GM19455 (cell line): ENCODE data around the gene PCDH15.

ENCODE experiments used
- ATAC-seq: cut with Tn5 transposase; IDR thresholded peaks from one replicate; pipeline ENCODE4 v1.9.1; 2021; ENCODE audit not compliant: unreplicated experiment

Gene PCDH15

GRCh38 chr10:54708591-54708990 lies 92.4 kb downstream of the PCDH15 start:
- no peak for ATAC-seq

GRCh38 chr10:54708021-54708420 lies 93.0 kb downstream of the PCDH15 start:
- ATAC-seq: no peak

- ATAC-seq: no peak
Measured at GRCh38 chr10:54702583-54703485, 98.2 kb downstream of the PCDH15 start.

- ATAC-seq: no peak
Measured at GRCh38 chr10:54691331-54691730, 109.7 kb downstream of the PCDH15 start.

- no peak for ATAC-seq
Measured at GRCh38 chr10:54682554-54682953, 118.5 kb downstream of the PCDH15 start.

GRCh38 chr10:54681136-54681535 lies 119.9 kb downstream of the PCDH15 start:
- ATAC-seq: no peak

GRCh38 chr10:54667136-54667535 lies 133.9 kb downstream of the PCDH15 start:
- ATAC-seq: no peak

GRCh38 chr10:54666192-54666591 lies 134.8 kb downstream of the PCDH15 start:
- no peak for ATAC-seq

GRCh38 chr10:54665095-54665494 lies 135.9 kb downstream of the PCDH15 start:
- no peak for ATAC-seq

- ATAC-seq: no peak
Measured at GRCh38 chr10:54660397-54660796, 140.6 kb downstream of the PCDH15 start.

- no peak for ATAC-seq
Measured at GRCh38 chr10:54656643-54657042, 144.4 kb downstream of the PCDH15 start.

- ATAC-seq: no peak
Measured at GRCh38 chr10:54653518-54653917, 147.5 kb downstream of the PCDH15 start.

GRCh38 chr10:54650547-54650946 lies 150.5 kb downstream of the PCDH15 start:
- no peak for ATAC-seq

- no peak for ATAC-seq
Measured at GRCh38 chr10:54622017-54622416, 179.0 kb downstream of the PCDH15 start.

GRCh38 chr10:54620352-54620751 lies 180.7 kb downstream of the PCDH15 start:
- ATAC-seq: no peak

- no peak for ATAC-seq
Measured at GRCh38 chr10:54614072-54614471, 187.0 kb downstream of the PCDH15 start.

- ATAC-seq: no peak
Measured at GRCh38 chr10:54613162-54613561, 187.9 kb downstream of the PCDH15 start.

GRCh38 chr10:54609423-54609822 lies 191.6 kb downstream of the PCDH15 start:
- no peak for ATAC-seq

- no peak for ATAC-seq
Measured at GRCh38 chr10:54607983-54608382, 193.0 kb downstream of the PCDH15 start.

GRCh38 chr10:54594289-54594688 lies 206.7 kb downstream of the PCDH15 start:
- ATAC-seq: no peak

GRCh38 chr10:54587971-54588370 lies 213.1 kb downstream of the PCDH15 start:
- no peak for ATAC-seq

- no peak for ATAC-seq
Measured at GRCh38 chr10:54585572-54585971, 215.5 kb downstream of the PCDH15 start.

GRCh38 chr10:54577682-54578081 lies 223.3 kb downstream of the PCDH15 start:
- no peak for ATAC-seq
